A549 (cell line): ENCODE data around the gene GMEB2. TPM values are rescaled to one million over a fixed set of nuclear protein-coding genes. Genes with fewer than 3 reads are reported as not detected.

ENCODE experiments used
- ATAC-seq, 2 experiments: fragments of 200-7000 bp in 1 of 2; fragments of >200 bp in 1 of 2; cut with Nextera tagmentation in 1 of 2; cut with Tn5 transposase in 1 of 2; 3 replicates each; pipeline versions ENCODE4 v1.8.0 to v1.9.1; 2018 to 2020; ENCODE audit warnings: mild to moderate bottlenecking in 1 of 2, moderate library complexity in 1 of 2
- CTCF ChIA-PET: fragments of 300-600 bp; sonication (Branson Sonifier 250); formaldehyde crosslinking; extraction: SDS; loops from one replicate; lab custom pipeline; 2021; ENCODE audit warnings: antibody characterized with exemption, inconsistent platforms; lab: Yijun Ruan, JAX
- POLR2A ChIA-PET: fragments of 350-600 bp; formaldehyde crosslinking; extraction: SDS; loops from one replicate; lab custom pipeline; 2021; ENCODE audit warnings: antibody characterized with exemption, inconsistent platforms; lab: Yijun Ruan, JAX
- DNase-seq, 2 experiments: peaks; one replicate each; pipeline versions ENCODE4 v3.0.0 to v3.0.0-alpha.2; 2011 to 2016; ENCODE audit warnings: low read depth in 1 of 2, low spot score in 1 of 2
- FAIRE-seq: peaks from 2 replicates; lab custom pipeline; 2011; peaks lifted over from hg19 to GRCh38; lab: Jason Lieb, UNC
- H3K27ac ChIP-seq, 2 experiments: fragments of >200 bp; sonication (Bioruptor Twin); formaldehyde crosslinking; 3 replicates each; pipeline ENCODE4 v1.5.1; 2016 to 2017
- H3K4me1 ChIP-seq: fragments of >200 bp; sonication (Bioruptor Twin); formaldehyde crosslinking; 3 replicates; pipeline ENCODE4 v1.6.1; 2016
- H3K4me2 ChIP-seq: fragments of >200 bp; sonication (Bioruptor Twin); formaldehyde crosslinking; 3 replicates; pipeline ENCODE4 v1.6.1; 2016
- H3K4me3 ChIP-seq: fragments of >200 bp; sonication (Bioruptor Twin); formaldehyde crosslinking; 3 replicates; pipeline ENCODE4 v1.5.1; 2016
- H3K9me3 ChIP-seq: fragments of >200 bp; sonication (Bioruptor Twin); formaldehyde crosslinking; 3 replicates; pipeline ENCODE4 v1.6.1; 2016
- CBX2 ChIP-seq: fragments of 200-600 bp; sonication (generic); IDR thresholded peaks from 2 replicates; pipeline ENCODE4 v1.6.1; 2016; ENCODE audit warnings: low read depth, mild to moderate bottlenecking, borderline replicate concordance
- ESRRA ChIP-seq: fragments of 150-350 bp; IDR thresholded peaks from 2 replicates; pipeline ENCODE4 v1.6.1; 2014; ENCODE audit warnings: mild to moderate bottlenecking, low read length, borderline replicate concordance
- FOXS1 ChIP-seq: fragments of 250-450 bp; sonication (Bioruptor Pico); IDR thresholded peaks from 2 replicates; pipeline ENCODE4 v1.5.0; 2020; ENCODE audit warnings: mild to moderate bottlenecking, moderate library complexity
- HOXB13 ChIP-seq: fragments of 250-450 bp; sonication (Bioruptor Pico); IDR thresholded peaks from 2 replicates; pipeline ENCODE4 v1.5.0; 2020; ENCODE audit warnings: low read depth, mild to moderate bottlenecking, moderate library complexity
- RAD21 ChIP-seq, 2 experiments: fragments of >200 bp in 1 of 2; sonication (Bioruptor Twin) in 1 of 2; formaldehyde crosslinking in 1 of 2; IDR thresholded peaks in 1 of 2; conservative IDR thresholded peaks in 1 of 2; 2 replicates in 1 of 2; 3 replicates in 1 of 2; pipeline ENCODE4 v1.6.1; 2012 to 2018; ENCODE audit warnings: inconsistent platforms in 1 of 2
- RNF2 ChIP-seq: fragments of 200-600 bp; sonication (generic); IDR thresholded peaks from 2 replicates; pipeline ENCODE4 v1.6.1; 2016; ENCODE audit warnings: low read depth, mild to moderate bottlenecking, antibody characterized with exemption, moderate library complexity, borderline replicate concordance
- SMC3 ChIP-seq: fragments of >200 bp; sonication (Bioruptor Twin); formaldehyde crosslinking; IDR thresholded peaks from 3 replicates; pipeline ENCODE4 v1.6.1; 2018; ENCODE audit warnings: inconsistent platforms
- ZFP36 ChIP-seq: fragments of 450-650 bp; IDR thresholded peaks from 2 replicates; pipeline ENCODE4 v1.6.1; 2014; ENCODE audit warnings: borderline replicate concordance; ENCODE audit not compliant: partially characterized antibody
- WGBS: methylation state at CpG from one replicate; pipeline ENCODE4 v1.1.6; 2017; ENCODE audit errors: missing lambda C conversion rate; 5-methylcytosine and 5-hydroxymethylcytosine counted together
- polyA plus RNA-seq, 4 experiments: library from polyadenylated mRNA; depleted of rRNA in 3 of 4; stranded (reverse); fragments of >200 nt; fragmentation: RNase III in 1 of 4; extraction: RNeasy Plus Mini Kit Qiagen cat#74134 plus additional on column Dnase treatment in 1 of 4; gene quantifications; 2 replicates in 3 of 4; 3 replicates in 1 of 4; pipeline ENCODE4 v1.2.3, GENCODE V29; 2011 to 2017
- TF ChIP-seq, protein P1 (sequence below): IDR thresholded peaks from 2 replicates; pipeline ENCODE4 v1.6.1; 2012
- TF ChIP-seq, protein P2 (sequence below): fragments of 250-450 bp; sonication (Bioruptor Pico); IDR thresholded peaks from 2 replicates; pipeline ENCODE4 v1.5.0; 2020; ENCODE audit warnings: low read depth, mild to moderate bottlenecking, moderate library complexity
- TF ChIP-seq, protein P3 (sequence below): fragments of >200 bp; sonication (Bioruptor Twin); formaldehyde crosslinking; IDR thresholded peaks from 3 replicates; pipeline ENCODE4 v1.5.1; 2016

The GMEB2 gene
- polyA plus RNA-seq, 2 of the 4 experiments (the other 2 are of a cell fraction) = 6.5 to 6.8 TPM

DNA sequence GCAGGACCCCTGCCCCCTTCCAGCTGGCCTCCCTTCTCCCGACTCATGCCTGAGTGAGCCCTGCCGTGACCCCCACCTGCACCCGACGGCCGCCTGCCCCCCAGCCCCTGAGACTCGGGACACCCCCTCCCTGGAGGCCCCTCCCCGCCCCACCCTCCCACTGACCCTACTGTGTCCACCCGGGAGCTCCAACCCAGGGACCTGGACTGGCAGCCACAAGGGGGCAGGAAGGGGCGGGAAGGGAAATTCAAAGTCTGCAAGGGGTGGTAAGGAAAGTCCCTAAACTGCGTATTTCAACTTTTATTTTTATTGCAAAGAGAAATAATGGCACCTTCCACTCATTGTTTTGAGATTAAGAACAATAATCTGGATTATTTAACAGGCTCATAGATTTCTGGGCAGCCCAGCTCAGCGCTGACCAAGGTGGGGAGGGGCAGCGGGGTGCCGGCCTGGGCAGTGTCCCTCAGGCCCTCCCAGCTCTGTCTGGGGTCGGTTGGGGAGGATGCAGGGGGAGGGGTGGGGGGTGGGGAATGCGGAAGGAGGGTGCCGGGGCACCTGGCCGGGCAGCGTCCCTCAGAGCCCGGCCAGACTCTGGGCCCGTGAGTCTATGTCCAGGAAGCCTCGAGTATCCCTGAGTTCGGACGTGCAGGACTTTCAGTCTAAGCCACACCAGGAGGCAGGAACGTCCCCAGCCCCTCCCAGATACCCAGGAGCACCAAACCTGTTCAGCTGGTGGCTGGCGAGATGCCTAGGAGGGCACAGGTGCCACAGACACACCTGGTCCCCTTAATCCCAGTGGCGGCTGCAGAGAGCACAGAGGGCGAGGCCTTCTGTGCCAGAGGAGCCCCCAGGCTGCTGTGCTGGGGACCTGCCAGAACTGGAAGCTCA lies 88.5 kb downstream of the GMEB2 start:
- WGBS = 46% methylated on average over 6 of the region's 27 CpGs
- Histone ChIP-seq H3K4me1 (peaks cover 18% of the 10 kb centered on the region), H3K9me3 (no peaks in the 10 kb centered on the region), H3K4me3 (peak overlapping the region; percentile 59), H3K4me2 (peak overlapping the region; percentile 94), H3K27ac (peak overlapping the region; percentile 93 to 97)
- CTCF ChIA-PET = interaction anchor here (0.7 to 6.8 kb wide), 86 partner anchors 8 to 582 kb away, joined by 3 to 93 read pairs (median 5); partner anchors contain the start of genes FNDC11, LKAAEAR1, PPDPF and PRPF6
- TF ChIP-seq, protein P1, sequence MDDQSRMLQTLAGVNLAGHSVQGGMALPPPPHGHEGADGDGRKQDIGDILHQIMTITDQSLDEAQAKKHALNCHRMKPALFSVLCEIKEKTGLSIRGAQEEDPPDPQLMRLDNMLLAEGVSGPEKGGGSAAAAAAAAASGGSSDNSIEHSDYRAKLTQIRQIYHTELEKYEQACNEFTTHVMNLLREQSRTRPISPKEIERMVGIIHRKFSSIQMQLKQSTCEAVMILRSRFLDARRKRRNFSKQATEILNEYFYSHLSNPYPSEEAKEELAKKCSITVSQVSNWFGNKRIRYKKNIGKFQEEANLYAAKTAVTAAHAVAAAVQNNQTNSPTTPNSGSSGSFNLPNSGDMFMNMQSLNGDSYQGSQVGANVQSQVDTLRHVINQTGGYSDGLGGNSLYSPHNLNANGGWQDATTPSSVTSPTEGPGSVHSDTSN = no peak
- TF ChIP-seq RAD21 (conservative IDR thresholded peaks at IDR 0.05 in 1 of 2, IDR thresholded peaks at IDR 0.05 in 1 of 2) (peak in 1 of 2 experiments; percentile 61; a peak in 3 of 5 replicates), RNF2 (no peak), FOXS1 (no peak), ESRRA (no peak), HOXB13 (CRISPR knock-in tag) (no peak), SMC3 (peak; percentile 54; the same call in 2 of the 3 replicates), ZFP36 (no peak), CBX2 (no peak)
- TF ChIP-seq, protein P2, sequence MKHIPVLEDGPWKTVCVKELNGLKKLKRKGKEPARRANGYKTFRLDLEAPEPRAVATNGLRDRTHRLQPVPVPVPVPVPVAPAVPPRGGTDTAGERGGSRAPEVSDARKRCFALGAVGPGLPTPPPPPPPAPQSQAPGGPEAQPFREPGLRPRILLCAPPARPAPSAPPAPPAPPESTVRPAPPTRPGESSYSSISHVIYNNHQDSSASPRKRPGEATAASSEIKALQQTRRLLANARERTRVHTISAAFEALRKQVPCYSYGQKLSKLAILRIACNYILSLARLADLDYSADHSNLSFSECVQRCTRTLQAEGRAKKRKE (CRISPR knock-in tag) = no peak
- TF ChIP-seq, protein P3, sequence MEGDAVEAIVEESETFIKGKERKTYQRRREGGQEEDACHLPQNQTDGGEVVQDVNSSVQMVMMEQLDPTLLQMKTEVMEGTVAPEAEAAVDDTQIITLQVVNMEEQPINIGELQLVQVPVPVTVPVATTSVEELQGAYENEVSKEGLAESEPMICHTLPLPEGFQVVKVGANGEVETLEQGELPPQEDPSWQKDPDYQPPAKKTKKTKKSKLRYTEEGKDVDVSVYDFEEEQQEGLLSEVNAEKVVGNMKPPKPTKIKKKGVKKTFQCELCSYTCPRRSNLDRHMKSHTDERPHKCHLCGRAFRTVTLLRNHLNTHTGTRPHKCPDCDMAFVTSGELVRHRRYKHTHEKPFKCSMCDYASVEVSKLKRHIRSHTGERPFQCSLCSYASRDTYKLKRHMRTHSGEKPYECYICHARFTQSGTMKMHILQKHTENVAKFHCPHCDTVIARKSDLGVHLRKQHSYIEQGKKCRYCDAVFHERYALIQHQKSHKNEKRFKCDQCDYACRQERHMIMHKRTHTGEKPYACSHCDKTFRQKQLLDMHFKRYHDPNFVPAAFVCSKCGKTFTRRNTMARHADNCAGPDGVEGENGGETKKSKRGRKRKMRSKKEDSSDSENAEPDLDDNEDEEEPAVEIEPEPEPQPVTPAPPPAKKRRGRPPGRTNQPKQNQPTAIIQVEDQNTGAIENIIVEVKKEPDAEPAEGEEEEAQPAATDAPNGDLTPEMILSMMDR = peak; percentile 53
- peak; percentile 44 to 69 for ATAC-seq
- FAIRE-seq = no peak
- DNase-seq = peak in 1 of 2 experiments; percentile 95
- POLR2A ChIA-PET = interaction anchor here (0.6 to 4.9 kb wide), 15 partner anchors 9 to 524 kb away, joined by 3 to 62 read pairs (median 5); partner anchors contain the start of genes ARFRP1, GMEB2, HELZ2 and PPDPF

Other genes with a start within 250 kb of the GMEB2 start
- gene KCNQ2, start 154.4 kb downstream of the GMEB2 start, polyA plus RNA-seq (2011; rRNA removed) = 0.14 and 0.32 TPM in 2 replicates
- gene KCNQ2, start 154.4 kb downstream of the GMEB2 start, polyA plus RNA-seq (2017; fragmentation: RNase III; extraction: RNeasy Plus Mini Kit Qiagen cat#74134 plus additional on column Dnase treatment) = 0.15 to 0.38 TPM (median 0.36 TPM) in 3 replicates
- 16.3 and 17.4 TPM in 2 replicates for gene EEF1A2, start 128.0 kb downstream of the GMEB2 start, polyA plus RNA-seq (2011; rRNA removed)
- 128 to 141 TPM (median 129 TPM) in 3 replicates for gene EEF1A2, start 128.0 kb downstream of the GMEB2 start, polyA plus RNA-seq (2017; fragmentation: RNase III; extraction: RNeasy Plus Mini Kit Qiagen cat#74134 plus additional on column Dnase treatment)
- gene PPDPF, start 106.3 kb downstream of the GMEB2 start, polyA plus RNA-seq (2011; rRNA removed) = 4.6 and 7.7 TPM in 2 replicates
- gene PPDPF, start 106.3 kb downstream of the GMEB2 start, polyA plus RNA-seq (2017; fragmentation: RNase III; extraction: RNeasy Plus Mini Kit Qiagen cat#74134 plus additional on column Dnase treatment) = 217 to 227 TPM (median 224 TPM) in 3 replicates
- 1.1 and 1.2 TPM in 2 replicates for gene PTK6, start 89.7 kb downstream of the GMEB2 start, polyA plus RNA-seq (2011; rRNA removed)
- gene PTK6, start 89.7 kb downstream of the GMEB2 start, polyA plus RNA-seq (2017; fragmentation: RNase III; extraction: RNeasy Plus Mini Kit Qiagen cat#74134 plus additional on column Dnase treatment) = 1.6 to 2.2 TPM (median 2.0 TPM) in 3 replicates
- gene SRMS, start 79.4 kb downstream of the GMEB2 start, polyA plus RNA-seq (2011; rRNA removed) = not detected in 2 replicates
- not detected in 3 replicates for gene SRMS, start 79.4 kb downstream of the GMEB2 start, polyA plus RNA-seq (2017; fragmentation: RNase III; extraction: RNeasy Plus Mini Kit Qiagen cat#74134 plus additional on column Dnase treatment)
- 0.09 and 0.18 TPM in 2 replicates for gene FNDC11, start 72.9 kb downstream of the GMEB2 start, polyA plus RNA-seq (2011; rRNA removed)
- 0.10 to 0.16 TPM (median 0.14 TPM) in 3 replicates for gene FNDC11, start 72.9 kb downstream of the GMEB2 start, polyA plus RNA-seq (2017; fragmentation: RNase III; extraction: RNeasy Plus Mini Kit Qiagen cat#74134 plus additional on column Dnase treatment)
- gene HELZ2, start 52.9 kb downstream of the GMEB2 start, polyA plus RNA-seq (2011; rRNA removed) = 3.2 and 4.9 TPM in 2 replicates
- gene HELZ2, start 52.9 kb downstream of the GMEB2 start, polyA plus RNA-seq (2017; fragmentation: RNase III; extraction: RNeasy Plus Mini Kit Qiagen cat#74134 plus additional on column Dnase treatment) = 4.5 to 5.0 TPM (median 4.8 TPM) in 3 replicates
- gene STMN3, start 26.3 kb upstream of the GMEB2 start, polyA plus RNA-seq (2011; rRNA removed) = 2.5 and 2.8 TPM in 2 replicates
- gene STMN3, start 26.3 kb upstream of the GMEB2 start, polyA plus RNA-seq (2017; fragmentation: RNase III; extraction: RNeasy Plus Mini Kit Qiagen cat#74134 plus additional on column Dnase treatment) = 3.2 to 5.0 TPM (median 3.8 TPM) in 3 replicates
- 12.6 and 13.5 TPM in 2 replicates for gene RTEL1, start 31.2 kb upstream of the GMEB2 start, polyA plus RNA-seq (2011; rRNA removed)
- 10.7 to 11.6 TPM (median 11.3 TPM) in 3 replicates for gene RTEL1, start 31.2 kb upstream of the GMEB2 start, polyA plus RNA-seq (2017; fragmentation: RNase III; extraction: RNeasy Plus Mini Kit Qiagen cat#74134 plus additional on column Dnase treatment)
- gene TNFRSF6B, start 69.6 kb upstream of the GMEB2 start, polyA plus RNA-seq (2011; rRNA removed) = 0.20 and 0.22 TPM in 2 replicates
- gene TNFRSF6B, start 69.6 kb upstream of the GMEB2 start, polyA plus RNA-seq (2017; fragmentation: RNase III; extraction: RNeasy Plus Mini Kit Qiagen cat#74134 plus additional on column Dnase treatment) = 0.63 to 0.69 TPM (median 0.66 TPM) in 3 replicates
- 14.1 and 25.1 TPM in 2 replicates for gene ARFRP1, start 80.9 kb upstream of the GMEB2 start, polyA plus RNA-seq (2011; rRNA removed)
- 29.7 to 33.2 TPM (median 31.1 TPM) in 3 replicates for gene ARFRP1, start 80.9 kb upstream of the GMEB2 start, polyA plus RNA-seq (2017; fragmentation: RNase III; extraction: RNeasy Plus Mini Kit Qiagen cat#74134 plus additional on column Dnase treatment)
- gene ZGPAT, start 80.9 kb upstream of the GMEB2 start, polyA plus RNA-seq (2011; rRNA removed) = 9.2 and 9.5 TPM in 2 replicates
- gene ZGPAT, start 80.9 kb upstream of the GMEB2 start, polyA plus RNA-seq (2017; fragmentation: RNase III; extraction: RNeasy Plus Mini Kit Qiagen cat#74134 plus additional on column Dnase treatment) = 22.6 to 25.6 TPM (median 23.9 TPM) in 3 replicates
- gene LIME1, start 109.6 kb upstream of the GMEB2 start, polyA plus RNA-seq (2011; rRNA removed) = 2.5 and 2.8 TPM in 2 replicates
- gene LIME1, start 109.6 kb upstream of the GMEB2 start, polyA plus RNA-seq (2017; fragmentation: RNase III; extraction: RNeasy Plus Mini Kit Qiagen cat#74134 plus additional on column Dnase treatment) = 5.9 to 7.2 TPM (median 6.5 TPM) in 3 replicates
- gene SLC2A4RG, start 112.7 kb upstream of the GMEB2 start, polyA plus RNA-seq (2011; rRNA removed) = 22.5 and 28.1 TPM in 2 replicates
- gene SLC2A4RG, start 112.7 kb upstream of the GMEB2 start, polyA plus RNA-seq (2017; fragmentation: RNase III; extraction: RNeasy Plus Mini Kit Qiagen cat#74134 plus additional on column Dnase treatment) = 59.6 to 64.7 TPM (median 64.6 TPM) in 3 replicates
- 0.17 and 0.26 TPM in 2 replicates for gene ZBTB46, start 204.2 kb upstream of the GMEB2 start, polyA plus RNA-seq (2011; rRNA removed)
- gene ZBTB46, start 204.2 kb upstream of the GMEB2 start, polyA plus RNA-seq (2017; fragmentation: RNase III; extraction: RNeasy Plus Mini Kit Qiagen cat#74134 plus additional on column Dnase treatment) = 0.32 to 0.43 TPM (median 0.42 TPM) in 3 replicates
- gene ABHD16B, start 234.4 kb upstream of the GMEB2 start, polyA plus RNA-seq (2011; rRNA removed) = not detected in 2 replicates
- gene ABHD16B, start 234.4 kb upstream of the GMEB2 start, polyA plus RNA-seq (2017; fragmentation: RNase III; extraction: RNeasy Plus Mini Kit Qiagen cat#74134 plus additional on column Dnase treatment) = not detected in 3 replicates
- gene TPD52L2, start 238.2 kb upstream of the GMEB2 start, polyA plus RNA-seq (2011; rRNA removed) = 86.3 and 93.9 TPM in 2 replicates
- gene TPD52L2, start 238.2 kb upstream of the GMEB2 start, polyA plus RNA-seq (2017; fragmentation: RNase III; extraction: RNeasy Plus Mini Kit Qiagen cat#74134 plus additional on column Dnase treatment) = 94.1 to 102 TPM (median 99.0 TPM) in 3 replicates